Stimulated activated CD4-positive, alpha-beta T cell treated with anti-CD3 and anti-CD28 coated beads, Interleukin-1b, Interleukin-23, amount 100 ng/mL, for 24 hours (primary cell): ENCODE data around the gene MIPEP.

ENCODE experiments used
- DNase-seq, 4 experiments: peaks; one replicate each; pipeline ENCODE4 v3.0.0-alpha.2; 2020; ENCODE audit warnings: low read depth in 4 of 4, low spot score in 1 of 4

The MIPEP gene

GRCh38 chr13:23855360-23855759 lies 33.8 kb downstream of the MIPEP start:
- no peak for DNase-seq

DNA sequence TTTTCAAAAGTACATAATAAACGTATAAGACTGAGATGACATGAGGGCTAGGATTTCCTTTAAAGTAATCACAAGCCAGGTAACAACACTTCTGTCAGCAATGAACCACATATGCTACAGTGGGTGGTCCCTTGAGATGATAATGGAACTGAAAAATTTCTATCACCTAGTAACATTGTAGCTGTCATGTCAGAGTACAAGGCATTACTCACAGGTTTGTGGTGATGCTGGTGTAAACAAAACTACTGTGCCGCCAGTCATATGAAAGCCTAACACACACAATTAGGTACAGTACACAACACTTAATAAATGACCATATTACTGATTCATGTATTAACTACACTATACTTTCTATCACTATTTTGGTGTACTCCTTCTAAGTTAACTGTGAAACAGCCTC lies 36.8 kb downstream of the MIPEP start:
- no peak for DNase-seq

DNA sequence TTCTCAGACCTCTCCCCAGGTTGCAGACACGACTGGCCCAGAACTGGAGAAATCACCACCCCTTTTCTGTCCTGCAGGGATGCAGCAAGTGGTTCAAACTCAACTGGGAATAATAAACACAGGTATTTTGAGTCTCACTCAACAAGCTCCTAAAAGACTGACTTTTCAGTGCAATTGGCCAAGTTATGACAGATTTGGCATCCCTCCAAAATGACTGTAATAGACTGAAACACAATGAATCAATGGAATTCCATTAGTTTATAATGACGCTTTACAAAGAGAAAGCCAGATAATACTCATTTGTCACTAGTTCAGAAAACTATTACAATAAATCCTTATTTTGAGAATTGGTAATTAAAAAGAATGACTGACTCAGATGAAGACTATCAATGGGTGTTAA lies 38.1 kb downstream of the MIPEP start:
- DNase-seq: no peak

DNA sequence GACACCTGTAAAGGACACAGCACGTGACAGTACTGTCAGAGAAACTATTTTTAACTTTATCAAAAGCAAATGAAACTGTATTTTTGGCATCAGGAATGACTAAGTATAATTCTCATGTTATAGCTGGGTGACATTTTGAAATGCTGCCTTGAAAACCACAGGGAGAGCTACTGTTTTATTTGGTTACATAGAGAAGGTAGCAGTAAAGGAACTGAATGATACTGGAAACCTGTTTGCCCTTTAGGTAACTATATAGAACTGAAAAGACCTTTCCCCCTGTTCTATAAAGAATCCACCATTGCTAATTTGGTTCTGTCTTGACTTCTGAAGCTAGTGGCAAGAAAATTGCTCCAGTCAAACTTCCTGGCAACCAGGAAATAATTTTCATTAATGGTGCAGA lies 39.1 kb downstream of the MIPEP start:
- DNase-seq: no peak

GRCh38 chr13:23849670-23850069 lies 39.5 kb downstream of the MIPEP start:
- no peak for DNase-seq

DNA sequence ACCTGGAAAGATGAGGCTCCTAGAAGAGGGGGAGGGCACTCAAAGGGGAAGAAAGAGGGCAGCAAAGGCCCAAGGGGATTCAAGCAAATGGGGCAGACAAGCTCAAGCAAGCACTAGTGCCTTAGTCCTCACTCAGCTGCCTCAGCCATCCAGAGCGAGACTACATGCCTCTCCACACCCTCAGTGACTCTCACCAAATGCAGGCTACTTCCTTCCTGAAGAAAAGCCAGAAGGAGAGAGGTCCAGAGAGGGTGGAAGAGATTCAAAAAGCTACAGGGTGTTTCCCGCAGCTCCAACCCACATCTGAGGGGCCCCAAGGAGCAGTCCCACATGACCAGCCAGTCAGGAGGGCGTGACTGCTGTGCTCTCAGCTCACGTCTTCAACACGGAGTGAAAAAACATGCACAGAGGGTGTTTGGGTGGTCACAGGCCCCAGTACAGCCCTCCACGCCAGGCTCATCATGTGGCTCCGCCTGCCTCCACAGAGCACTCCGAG lies 40.5 kb downstream of the MIPEP start:
- DNase-seq: no peak

- DNase-seq: no peak
Measured at GRCh38 chr13:23848019-23848418, 41.2 kb downstream of the MIPEP start.

GRCh38 chr13:23847497-23847896 lies 41.7 kb downstream of the MIPEP start:
- DNase-seq: no peak

DNA sequence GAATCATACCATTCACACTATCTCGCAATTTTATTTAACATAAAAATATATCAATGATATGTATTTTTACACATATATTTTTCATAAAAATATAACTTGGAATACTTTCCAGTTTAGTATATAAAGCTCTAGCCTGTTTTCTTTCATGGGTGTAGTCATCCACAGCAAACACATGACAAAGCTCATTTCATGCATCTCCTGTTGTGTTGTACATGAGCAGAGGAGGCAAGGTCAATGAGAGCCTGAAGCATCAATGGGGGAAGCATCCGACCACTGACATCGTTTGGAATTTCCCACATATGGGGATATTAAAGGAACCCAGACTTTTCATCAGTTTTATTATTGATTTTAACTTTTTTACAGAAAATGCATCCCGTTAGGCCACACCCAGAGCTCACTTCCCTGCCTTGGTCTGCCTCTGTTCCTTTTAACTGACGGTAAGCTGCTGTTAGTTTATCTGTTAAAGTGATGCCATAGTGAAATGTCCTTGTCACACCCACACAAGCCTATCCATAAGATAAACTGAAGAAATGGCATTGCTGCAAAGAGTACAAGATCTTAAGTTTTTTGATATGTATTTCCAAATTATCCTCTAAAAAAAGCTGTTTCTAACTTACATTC lies 44.0 kb downstream of the MIPEP start:
- no peak for DNase-seq

- DNase-seq: no peak
Measured at GRCh38 chr13:23844132-23844531, 45.1 kb downstream of the MIPEP start.

DNA sequence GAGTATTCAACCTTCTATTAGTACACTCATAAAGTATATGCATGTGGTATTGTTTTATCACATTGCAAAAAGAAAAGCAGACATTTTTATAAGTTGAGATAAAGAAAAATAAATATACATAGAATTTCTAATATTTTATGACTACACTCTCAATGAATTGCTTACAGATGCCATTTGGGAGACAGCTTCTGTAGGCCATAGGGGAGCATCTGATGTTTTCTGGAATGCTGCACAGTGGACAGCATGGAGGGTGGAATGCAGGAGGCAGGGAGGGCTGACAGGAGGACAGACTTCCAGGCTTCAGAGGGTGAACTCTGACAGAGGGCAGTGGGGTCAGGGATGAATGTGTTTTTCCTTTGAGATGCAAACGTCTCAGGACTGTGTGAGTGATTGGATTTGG lies 45.8 kb downstream of the MIPEP start:
- no peak for DNase-seq

GRCh38 chr13:23842406-23842805 lies 46.8 kb downstream of the MIPEP start:
- no peak for DNase-seq

GRCh38 chr13:23833733-23834611 lies 55.2 kb downstream of the MIPEP start:
- no peak for DNase-seq

- DNase-seq: no peak
Measured at GRCh38 chr13:23828866-23829265, 60.3 kb downstream of the MIPEP start.

GRCh38 chr13:23828086-23828485 lies 61.1 kb downstream of the MIPEP start:
- DNase-seq: no peak

DNA sequence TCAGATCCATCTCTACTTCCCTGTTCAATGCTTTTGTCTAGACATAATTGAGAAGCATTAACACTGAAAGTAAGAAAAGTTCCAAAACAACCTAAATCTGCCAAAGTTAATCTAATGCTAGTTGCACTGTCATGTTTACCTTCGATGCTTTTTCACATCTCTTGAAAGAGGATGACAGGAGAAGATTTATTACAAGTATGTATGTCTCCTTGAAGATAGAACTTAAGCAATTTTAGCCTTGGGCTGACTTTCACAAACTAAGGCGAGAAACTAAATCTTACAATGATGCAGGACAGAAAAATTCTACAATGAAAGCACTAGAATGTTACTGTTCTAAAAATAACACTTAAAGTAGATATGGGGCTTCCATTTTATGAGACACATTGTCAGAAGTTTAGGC lies 64.0 kb downstream of the MIPEP start:
- DNase-seq: no peak

DNA sequence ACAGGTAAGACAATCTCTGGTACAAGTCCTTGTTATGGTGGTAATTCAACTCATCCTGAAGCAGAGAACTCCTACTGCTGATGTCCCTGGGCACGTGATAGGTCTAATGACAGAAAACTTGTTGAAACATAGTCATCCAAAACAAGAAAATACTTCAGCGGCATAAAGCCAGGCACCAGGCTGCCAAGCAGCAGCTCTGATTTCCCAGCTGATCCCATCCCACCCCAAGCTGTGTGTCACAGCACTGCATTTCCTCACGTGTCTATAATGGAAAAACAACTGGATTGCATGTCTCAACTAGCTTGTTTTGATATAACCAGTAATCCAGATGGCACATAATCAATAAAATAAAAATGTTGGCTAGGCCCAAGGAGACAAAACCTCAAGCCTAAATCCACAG lies 64.8 kb downstream of the MIPEP start:
- no peak for DNase-seq

DNA sequence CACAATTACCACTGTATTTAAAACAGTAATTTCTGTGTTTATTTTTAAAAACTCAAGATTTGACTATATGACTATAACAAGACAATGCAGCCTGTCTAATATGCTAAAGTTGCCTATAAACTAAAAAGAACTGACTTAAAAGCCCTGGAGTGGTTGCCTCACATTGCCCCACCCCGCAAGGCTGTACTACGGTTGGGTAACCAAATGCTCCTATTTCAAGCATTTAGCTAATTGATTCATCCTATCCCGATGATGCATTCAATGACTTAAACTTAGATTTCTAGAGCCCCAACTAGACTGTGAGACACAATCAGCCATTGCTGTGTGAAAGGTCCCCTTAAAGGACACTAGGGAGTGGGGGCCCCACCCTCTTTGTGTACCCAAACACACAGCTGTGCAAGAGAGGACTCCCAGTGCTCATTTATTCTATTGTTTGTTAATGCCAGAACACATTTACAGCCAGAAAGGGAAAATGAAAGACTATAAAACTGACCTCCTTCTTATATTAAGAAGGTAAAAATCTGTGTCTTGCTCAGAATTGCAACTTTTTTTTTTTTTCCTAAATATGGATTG lies 66.9 kb downstream of the MIPEP start:
- DNase-seq: no peak

GRCh38 chr13:23820530-23820929 lies 68.7 kb downstream of the MIPEP start:
- no peak for DNase-seq

DNA sequence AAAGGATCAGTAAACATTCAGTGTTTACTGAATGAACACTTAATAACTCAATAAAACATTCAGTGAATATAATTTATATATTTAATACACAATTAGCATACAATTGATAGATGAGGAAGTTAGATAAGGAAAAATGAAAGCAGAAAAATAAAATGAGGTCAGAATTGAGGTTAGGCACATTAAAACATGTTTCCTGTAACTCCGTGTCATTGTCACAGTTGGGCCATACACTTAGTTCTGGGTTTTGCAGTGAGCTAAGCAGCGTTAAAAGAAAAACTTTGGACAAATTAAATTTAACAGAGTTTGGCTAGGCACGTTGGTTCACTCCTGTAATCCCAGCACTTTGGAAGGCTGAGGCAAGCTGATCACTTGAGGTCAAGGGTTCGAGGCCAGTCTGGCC lies 71.4 kb downstream of the MIPEP start:
- DNase-seq: no peak

GRCh38 chr13:23817136-23817535 lies 72.1 kb downstream of the MIPEP start:
- no peak for DNase-seq

GRCh38 chr13:23813635-23814034 lies 75.6 kb downstream of the MIPEP start:
- no peak for DNase-seq
